ENCODE measurements around the gene NPTN.

DNA sequence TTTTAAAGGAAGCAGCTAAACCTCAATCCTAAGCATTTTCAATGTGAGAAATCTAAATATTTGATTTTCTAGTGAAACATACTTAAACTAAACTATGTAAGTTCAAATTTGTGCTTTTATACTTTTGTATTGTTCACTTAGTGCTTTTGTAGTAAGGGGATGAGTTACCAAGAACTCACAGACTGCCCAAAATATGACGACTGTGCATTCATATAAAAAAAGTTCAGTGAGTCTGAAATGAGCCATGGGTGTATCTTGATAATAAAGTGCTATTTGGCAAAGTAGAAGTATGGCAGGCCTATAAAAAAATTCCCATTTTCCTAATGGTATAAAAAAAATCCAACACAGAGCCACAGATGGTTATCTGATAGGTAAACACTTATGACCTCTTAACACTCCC is 66.2 kb downstream of the NPTN start:
- TF ChIP-seq POLR2A (IDR thresholded peaks at IDR 0.05), result no peak
- TF ChIP-seq, protein P1, sequence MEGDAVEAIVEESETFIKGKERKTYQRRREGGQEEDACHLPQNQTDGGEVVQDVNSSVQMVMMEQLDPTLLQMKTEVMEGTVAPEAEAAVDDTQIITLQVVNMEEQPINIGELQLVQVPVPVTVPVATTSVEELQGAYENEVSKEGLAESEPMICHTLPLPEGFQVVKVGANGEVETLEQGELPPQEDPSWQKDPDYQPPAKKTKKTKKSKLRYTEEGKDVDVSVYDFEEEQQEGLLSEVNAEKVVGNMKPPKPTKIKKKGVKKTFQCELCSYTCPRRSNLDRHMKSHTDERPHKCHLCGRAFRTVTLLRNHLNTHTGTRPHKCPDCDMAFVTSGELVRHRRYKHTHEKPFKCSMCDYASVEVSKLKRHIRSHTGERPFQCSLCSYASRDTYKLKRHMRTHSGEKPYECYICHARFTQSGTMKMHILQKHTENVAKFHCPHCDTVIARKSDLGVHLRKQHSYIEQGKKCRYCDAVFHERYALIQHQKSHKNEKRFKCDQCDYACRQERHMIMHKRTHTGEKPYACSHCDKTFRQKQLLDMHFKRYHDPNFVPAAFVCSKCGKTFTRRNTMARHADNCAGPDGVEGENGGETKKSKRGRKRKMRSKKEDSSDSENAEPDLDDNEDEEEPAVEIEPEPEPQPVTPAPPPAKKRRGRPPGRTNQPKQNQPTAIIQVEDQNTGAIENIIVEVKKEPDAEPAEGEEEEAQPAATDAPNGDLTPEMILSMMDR (IDR thresholded peaks at IDR 0.05), result no peak
